HG02840 (cell line): ENCODE results near the gene DEPDC1B.
"Not testable (repeated sequence)": the region's sequence is repeated elsewhere in the genome, so short reads cannot be mapped to it uniquely, and the experiment has no call there.

Experiments used
- ATAC-seq: cut with Tn5 transposase; IDR thresholded peaks from one replicate; pipeline ENCODE4 v1.9.1; 2021; ENCODE audit warnings: mild to moderate bottlenecking, moderate library complexity, moderate number of reproducible peaks; ENCODE audit not compliant: unreplicated experiment, low FRiP score

Gene DEPDC1B

GRCh38 chr5:60651872-60652620 lies 47.9 kb downstream of the DEPDC1B start:
- ATAC-seq = no peak

GRCh38 chr5:60649288-60649917 lies 50.6 kb downstream of the DEPDC1B start:
- no peak for ATAC-seq

GRCh38 chr5:60648175-60648574 lies 51.8 kb downstream of the DEPDC1B start:
- ATAC-seq = no peak

GRCh38 chr5:60640901-60641300 lies 59.1 kb downstream of the DEPDC1B start:
- ATAC-seq = no peak

GRCh38 chr5:60639544-60639943 lies 60.4 kb downstream of the DEPDC1B start:
- ATAC-seq = no peak

GRCh38 chr5:60638300-60638699 lies 61.7 kb downstream of the DEPDC1B start:
- no peak for ATAC-seq

- no peak for ATAC-seq
These were observed 63.3 kb downstream of the DEPDC1B start for GRCh38 chr5:60636644-60637043.

- ATAC-seq = no peak
These were observed 64.0 kb downstream of the DEPDC1B start for GRCh38 chr5:60636001-60636400.

- ATAC-seq = no peak
These were observed 65.9 kb downstream of the DEPDC1B start for GRCh38 chr5:60634051-60634450.

- no peak for ATAC-seq
These were observed 66.6 kb downstream of the DEPDC1B start for GRCh38 chr5:60633341-60633740.

- ATAC-seq = no peak
These were observed 67.8 kb downstream of the DEPDC1B start for GRCh38 chr5:60632153-60632552.

- no peak for ATAC-seq
These were observed 69.1 kb downstream of the DEPDC1B start for GRCh38 chr5:60630836-60631235.

GRCh38 chr5:60630179-60630578 lies 69.8 kb downstream of the DEPDC1B start:
- ATAC-seq = no peak

GRCh38 chr5:60624875-60625274 lies 75.1 kb downstream of the DEPDC1B start:
- ATAC-seq = not testable (repeated sequence)

- ATAC-seq = not testable (repeated sequence)
These were observed 79.2 kb downstream of the DEPDC1B start for GRCh38 chr5:60620752-60621151.

- no peak for ATAC-seq
These were observed 86.1 kb downstream of the DEPDC1B start for GRCh38 chr5:60613826-60614225.

- ATAC-seq = no peak
These were observed 88.7 kb downstream of the DEPDC1B start for GRCh38 chr5:60611099-60611740.

GRCh38 chr5:60604771-60605170 lies 95.2 kb downstream of the DEPDC1B start:
- no peak for ATAC-seq

GRCh38 chr5:60598424-60598823 lies 101.5 kb downstream of the DEPDC1B start:
- peak; percentile 55 for ATAC-seq

- ATAC-seq = no peak
These were observed 102.2 kb downstream of the DEPDC1B start for GRCh38 chr5:60597572-60598320.
